Right renal cortex interstitium (tissue), 3 donors: ENCODE data around the gene NT5DC1. TPM values are rescaled to one million over a fixed set of nuclear protein-coding genes. Genes with fewer than 3 reads are reported as not detected.

Experiments
- DNase-seq, 3 donors: peaks; one replicate each; pipeline ENCODE4 v3.0.0-alpha.2; 2013; ENCODE audit warnings: low read depth in 3 of 3, low spot score in 2 of 3
- polyA plus RNA-seq, 3 donors: library from polyadenylated mRNA; unstranded; fragments of 120-200 nt; gene quantifications; one replicate each; pipeline ENCODE4 v1.2.1, GENCODE V29; 2013; ENCODE audit not compliant: insufficient read length in 3 of 3

NT5DC1 gene
- polyA plus RNA-seq, 3 donors: 43.4 to 45.6 (median 44.6) TPM

DNA sequence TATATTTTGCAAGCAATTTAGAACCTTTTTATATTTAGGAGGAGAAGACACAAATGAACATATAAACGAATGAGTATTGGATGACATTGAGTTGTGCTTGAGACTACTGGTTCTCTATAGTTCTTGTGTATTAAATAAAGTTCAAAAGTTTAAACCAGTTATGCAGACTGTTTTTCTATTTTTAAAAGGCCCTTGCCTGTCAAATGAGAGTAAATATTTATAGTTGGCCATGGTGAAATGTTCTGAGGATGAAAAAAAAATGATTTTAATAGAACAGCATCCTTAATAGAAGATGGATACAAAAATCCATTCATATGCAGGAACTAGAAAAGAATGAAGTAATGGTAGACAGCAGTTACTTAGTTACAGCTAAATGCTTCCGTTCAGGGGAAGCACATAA lies 88.8 kb downstream of the NT5DC1 start:
- no peak for DNase-seq

GRCh38 chr6:116190550-116190949 lies 89.9 kb downstream of the NT5DC1 start:
- DNase-seq: no peak

DNA sequence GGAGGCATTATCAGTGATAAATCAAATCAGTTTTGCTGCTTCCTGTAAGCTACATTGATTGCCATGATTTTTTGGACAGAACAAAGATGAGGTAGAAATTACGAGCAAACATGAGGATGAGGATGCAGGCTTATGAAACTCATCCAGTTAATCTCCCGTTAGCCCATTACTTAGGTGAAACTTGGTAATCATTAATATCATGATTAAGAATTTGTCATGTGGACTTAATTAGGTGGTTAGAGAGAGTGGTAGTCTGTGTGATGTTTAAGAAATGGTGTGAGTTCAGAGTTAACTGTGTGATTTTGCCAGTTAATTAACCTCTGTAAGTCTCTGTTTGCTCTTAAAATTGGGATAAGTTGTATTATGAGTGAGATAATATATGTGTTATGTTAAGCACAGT lies 91.2 kb downstream of the NT5DC1 start:
- no peak for DNase-seq

DNA sequence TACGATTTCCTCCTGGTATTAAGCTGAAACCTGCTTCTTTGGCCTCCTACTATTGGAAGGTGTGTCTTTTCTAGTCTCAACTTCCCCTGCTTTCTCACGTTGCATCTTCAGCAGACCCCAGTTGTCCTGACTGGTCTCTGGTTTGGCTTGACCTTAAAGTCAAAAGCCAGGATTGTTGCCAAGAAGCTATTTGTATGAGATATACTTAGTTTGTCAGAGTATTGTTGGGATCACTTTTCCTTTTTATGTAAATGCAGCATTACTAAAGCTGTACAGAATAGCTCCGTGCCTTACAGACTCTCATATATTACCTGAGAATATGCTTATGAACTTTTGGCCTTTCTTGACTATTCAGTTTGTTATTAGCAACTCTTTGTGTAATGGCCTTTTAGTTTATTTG lies 92.1 kb downstream of the NT5DC1 start:
- no peak for DNase-seq

GRCh38 chr6:116196841-116197240 lies 96.2 kb downstream of the NT5DC1 start:
- DNase-seq: no peak

- no peak for DNase-seq
These were observed 100.1 kb downstream of the NT5DC1 start for GRCh38 chr6:116200619-116201249.

GRCh38 chr6:116201538-116201937 lies 100.9 kb downstream of the NT5DC1 start:
- DNase-seq: no peak

DNA sequence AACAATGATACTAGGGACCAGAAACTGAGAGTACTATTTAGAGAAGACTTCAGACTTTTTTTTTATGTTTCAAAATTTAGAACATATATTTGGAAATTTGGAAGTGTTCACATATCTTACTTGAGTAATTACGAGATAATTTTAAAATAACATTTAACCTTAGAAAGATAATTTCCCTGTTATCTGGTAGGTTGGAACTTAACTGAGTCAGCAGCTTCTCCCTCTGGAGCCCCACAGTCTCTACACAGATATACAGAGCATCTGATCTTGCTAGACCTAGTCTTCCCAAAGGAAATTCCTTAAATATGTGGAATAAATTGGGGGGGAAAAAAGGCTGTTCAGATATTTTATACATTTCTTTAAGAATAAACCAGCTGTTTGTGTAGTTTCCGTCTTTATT lies 104.6 kb downstream of the NT5DC1 start:
- no peak for DNase-seq

- DNase-seq: no peak
These were observed 105.7 kb downstream of the NT5DC1 start for GRCh38 chr6:116206231-116206903.

GRCh38 chr6:116208056-116208785 lies 107.6 kb downstream of the NT5DC1 start:
- no peak for DNase-seq

DNA sequence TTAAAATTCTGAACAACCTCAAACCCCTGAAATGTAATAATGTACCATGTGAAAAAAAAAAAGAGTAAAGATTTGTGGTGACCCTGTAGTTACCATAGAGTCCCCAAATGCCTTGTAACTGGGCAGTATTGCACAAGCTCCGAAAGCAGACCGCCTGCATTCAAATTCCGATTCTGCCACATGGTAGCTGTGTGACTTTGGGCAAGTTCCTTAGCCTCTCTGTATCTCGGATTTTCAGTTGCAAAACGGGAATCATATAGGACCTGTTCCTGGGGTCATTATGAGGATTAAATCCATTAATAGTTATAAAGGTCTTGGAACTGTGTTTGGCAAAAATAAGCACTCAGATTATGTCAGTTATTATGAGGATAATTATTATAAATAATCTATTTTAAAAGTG lies 109.7 kb downstream of the NT5DC1 start:
- no peak for DNase-seq

DNA sequence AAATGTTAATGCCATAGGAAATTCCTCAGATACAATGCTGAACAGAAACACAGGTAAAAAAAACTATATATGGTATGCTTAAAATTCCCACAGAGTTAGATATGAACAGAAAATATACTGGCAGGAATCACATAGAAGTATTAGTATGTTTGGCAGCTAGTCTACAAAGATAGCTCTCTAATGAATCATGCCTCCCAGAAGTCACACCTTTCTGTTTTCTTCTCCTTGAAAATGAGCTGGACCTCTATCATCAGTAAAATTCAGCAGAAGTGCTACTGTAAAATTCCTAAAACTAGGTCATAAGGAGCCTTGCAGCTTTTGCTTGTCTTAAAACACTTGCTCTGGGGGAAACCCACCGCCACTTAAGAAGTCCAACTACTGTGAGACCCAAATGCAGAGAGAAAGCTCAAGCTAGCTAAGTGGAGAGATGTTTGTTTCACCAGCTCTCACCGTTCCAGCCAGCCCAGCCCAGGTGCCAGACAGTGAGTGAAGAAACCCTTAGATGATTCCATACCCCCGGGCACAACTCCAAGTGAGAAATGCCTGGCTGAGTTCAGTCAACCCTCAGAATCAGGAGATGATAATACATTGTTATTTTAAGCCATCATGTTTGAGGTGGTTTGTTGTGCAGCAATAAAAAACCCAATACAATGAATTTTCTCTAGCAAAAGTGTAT lies 110.2 kb downstream of the NT5DC1 start:
- DNase-seq: no peak

DNA sequence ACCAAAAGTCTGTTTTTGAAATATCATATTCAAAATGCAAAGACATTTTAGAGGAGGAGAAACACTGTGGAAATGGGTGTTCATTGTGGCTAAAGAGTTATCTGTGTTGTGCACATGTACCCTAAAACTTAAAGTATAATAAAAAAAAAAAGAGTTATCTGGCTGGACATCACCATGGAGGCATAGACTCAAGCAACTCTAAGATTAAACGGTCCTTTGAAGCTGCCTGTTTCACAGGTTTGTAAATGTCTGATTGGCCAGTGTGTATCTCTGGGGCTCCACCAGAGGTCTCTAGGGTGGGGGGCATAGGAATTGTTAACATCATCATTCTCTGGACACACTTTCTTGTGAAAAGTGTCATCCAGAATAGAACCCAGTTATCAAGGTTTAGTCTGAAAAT lies 114.0 kb downstream of the NT5DC1 start:
- no peak for DNase-seq

DNA sequence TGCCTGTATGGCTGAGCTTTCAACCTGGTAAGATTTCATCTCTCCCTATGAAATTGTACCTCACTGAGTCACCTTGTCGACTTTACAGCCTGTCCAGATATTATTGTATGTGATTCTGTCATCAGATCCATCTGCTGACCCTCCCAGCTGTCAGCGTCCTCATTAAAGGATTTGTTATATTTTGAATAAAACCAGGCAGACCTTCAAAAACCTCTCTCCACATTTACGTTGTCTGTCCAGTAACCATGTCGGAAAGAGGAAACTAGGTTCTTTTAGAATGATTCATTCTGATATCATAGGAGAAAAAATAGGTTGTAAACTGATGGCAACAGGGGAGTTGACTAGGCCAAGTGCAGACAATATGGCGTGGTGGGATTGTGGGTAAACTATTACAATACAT lies 114.8 kb downstream of the NT5DC1 start:
- no peak for DNase-seq

GRCh38 chr6:116217069-116217468 lies 116.4 kb downstream of the NT5DC1 start:
- DNase-seq: no peak

- DNase-seq: no peak
These were observed 117.5 kb downstream of the NT5DC1 start for GRCh38 chr6:116218172-116218633.

GRCh38 chr6:116218866-116219265 lies 118.2 kb downstream of the NT5DC1 start:
- DNase-seq: no peak

GRCh38 chr6:116221067-116221466 lies 120.4 kb downstream of the NT5DC1 start:
- no peak for DNase-seq

DNA sequence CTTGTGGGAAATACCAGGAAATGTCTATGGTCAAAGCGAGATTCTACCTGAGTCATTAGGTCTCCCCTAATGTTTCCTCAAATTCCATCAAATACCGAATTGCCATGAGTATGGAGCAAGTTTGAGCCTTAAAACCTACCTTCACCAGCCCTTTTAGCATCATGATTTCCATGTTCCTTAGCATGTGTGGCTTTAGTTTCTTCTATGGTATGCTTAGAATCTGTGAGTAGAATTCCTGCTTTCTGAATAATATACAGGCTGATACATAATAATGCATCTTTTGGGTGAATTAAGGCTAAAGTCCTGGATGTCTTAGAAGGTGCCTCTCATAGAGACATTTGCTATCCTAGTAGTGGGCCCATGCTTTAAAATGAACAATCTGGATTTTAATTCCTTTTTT lies 121.3 kb downstream of the NT5DC1 start:
- no peak for DNase-seq

- no peak for DNase-seq
These were observed 122.7 kb downstream of the NT5DC1 start for GRCh38 chr6:116223355-116223754.

DNA sequence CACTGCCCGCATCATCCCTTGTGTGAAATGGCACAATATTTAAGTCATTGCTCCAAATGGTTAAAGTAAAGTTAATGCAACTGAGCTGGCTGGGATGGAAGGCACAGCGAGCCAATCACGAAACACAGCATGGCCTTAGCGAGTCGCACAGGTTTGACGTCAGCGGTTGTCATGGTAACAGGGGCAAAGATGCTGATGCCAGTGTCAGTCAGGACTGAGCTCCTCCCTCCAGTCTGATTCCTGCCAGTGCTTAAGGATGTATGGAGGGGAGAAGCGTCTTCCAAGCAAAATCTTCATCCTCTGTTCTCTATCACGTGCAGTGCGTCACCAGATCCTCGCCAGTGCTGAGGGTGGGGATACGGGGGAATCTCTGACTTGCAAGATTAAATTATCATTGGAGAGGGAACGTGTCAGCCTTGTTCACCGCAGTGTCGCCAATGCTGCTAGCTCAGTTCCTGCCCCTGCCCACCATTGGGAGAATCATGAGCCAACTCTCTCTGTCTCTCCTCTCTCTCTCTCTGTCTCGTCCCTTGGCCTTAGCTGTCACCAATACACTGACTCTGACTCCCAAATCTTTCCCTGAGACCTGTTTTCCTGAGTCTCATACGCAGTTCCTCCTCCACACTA lies 128.7 kb downstream of the NT5DC1 start:
- peak; percentile 81 to 89 (median 87) for DNase-seq
